NOMO-1 treated with DMSO at 0.1 percent for 48 hours (cell line): Measurements from ENCODE around the gene CLDN19.
"Not testable (repeated sequence)": the region's sequence is repeated elsewhere in the genome, so short reads cannot be mapped to it uniquely, and the experiment has no call there.

Experiments
- DNase-seq: peaks from one replicate; lab custom pipeline; 2025; ENCODE audit not compliant: unreplicated experiment; lab: John Stamatoyannopoulos, UW

The CLDN19 gene

GRCh38 chr1:42713293-42713692, 26.7 kb downstream of the CLDN19 start:
- no peak for DNase-seq

DNA sequence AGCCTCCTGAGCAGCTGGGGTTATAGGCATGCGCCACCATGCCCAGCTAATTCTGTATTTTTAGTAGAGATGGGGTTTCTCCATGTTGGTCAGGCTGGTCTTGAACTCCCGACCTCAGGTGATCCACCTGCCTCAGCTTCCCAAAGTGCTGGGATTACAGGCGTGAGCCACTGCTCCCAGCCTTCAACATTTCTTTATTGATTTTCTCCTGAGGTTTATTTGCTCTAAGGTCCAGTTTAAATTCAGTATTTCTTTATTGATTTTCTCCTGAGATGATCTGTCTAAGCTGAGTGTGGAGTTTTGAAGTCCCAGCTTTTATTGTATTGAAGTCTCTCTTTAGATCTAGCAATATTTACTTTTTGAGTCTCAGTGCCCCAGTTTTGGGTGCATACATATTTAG, 27.2 kb downstream of the CLDN19 start:
- not testable (repeated sequence) for DNase-seq

DNA sequence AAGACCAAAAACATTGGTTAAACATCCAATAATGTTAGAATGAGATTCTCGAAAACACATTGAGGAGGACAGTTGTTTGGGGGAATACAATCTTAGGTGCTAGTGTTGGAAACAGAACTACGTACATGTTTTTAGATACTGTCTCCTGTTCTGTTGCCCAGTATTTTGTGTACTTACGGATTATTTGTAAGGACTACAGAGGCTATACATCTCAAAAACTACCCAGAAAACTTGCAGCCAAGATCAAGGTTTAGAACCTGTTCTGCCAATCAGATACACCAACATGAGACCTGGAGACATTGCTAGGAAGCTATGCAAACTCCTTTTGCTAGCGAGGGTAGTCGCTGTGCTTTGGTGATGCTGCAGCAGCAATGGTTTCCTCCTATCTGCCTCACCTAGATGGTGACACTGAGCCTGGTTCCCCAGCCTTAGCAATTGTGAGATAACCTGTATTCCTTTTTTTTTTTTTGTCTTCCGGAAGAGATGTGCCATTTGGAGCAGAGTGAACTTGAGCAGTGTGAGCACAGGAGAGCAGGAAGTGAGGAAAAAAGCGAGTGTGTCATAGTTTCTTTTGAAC, 36.1 kb downstream of the CLDN19 start:
- DNase-seq = no peak

- no peak for DNase-seq
Observed at GRCh38 chr1:42700006-42700405, 40.0 kb downstream of the CLDN19 start.

DNA sequence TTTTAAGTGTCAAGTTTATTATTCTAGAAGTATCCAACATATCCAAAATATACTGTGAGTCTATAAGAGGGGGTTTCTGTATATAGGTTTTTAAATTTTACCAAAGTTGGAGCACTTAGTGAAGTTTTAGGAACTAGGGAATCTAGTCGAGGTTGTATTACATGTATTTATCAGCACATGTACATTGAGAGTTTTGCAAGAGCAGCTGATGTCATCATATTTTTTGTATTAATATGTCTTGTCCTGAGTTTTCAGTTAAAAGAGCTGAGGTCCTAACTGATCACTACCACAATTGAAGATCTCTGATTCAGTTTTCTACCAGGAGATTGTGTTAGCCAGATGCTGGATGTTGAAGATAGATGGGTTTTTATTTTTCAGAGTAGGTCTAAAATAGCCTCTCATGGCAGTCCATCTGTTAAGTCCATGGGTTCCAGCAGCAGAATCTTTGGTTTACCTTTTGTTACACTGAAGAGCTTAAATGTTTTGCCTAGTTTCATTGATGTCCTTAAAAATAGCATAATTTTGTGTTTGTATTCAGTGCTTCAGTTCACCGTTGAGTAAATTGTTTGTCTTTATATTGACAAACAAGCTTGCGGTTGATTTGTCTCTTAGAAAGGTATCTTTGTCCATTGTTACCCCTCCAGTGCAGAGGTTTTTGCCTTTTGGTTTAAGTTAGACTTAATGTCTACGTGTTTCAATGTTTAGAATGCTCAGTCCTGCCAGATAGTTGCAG, 41.8 kb downstream of the CLDN19 start:
- no peak for DNase-seq

DNA sequence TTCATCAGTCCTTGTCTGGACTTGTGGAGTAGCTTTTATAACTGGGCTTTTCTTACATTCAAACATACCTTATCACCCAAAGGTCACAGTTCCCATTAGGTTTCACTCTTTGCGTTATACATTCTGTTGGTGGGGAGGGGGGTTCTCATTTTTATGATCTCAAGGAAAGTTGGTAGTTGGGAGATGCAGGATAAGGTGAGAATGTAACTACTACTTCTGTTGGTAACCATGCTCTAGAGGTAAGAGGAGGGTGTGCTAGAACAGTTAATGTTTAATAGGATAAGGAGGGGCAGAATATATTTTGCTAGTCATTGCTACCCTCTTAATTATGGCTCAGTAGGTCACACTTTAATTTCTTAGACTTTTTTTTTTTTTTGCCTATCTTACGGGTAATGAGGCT, 47.1 kb downstream of the CLDN19 start:
- no peak for DNase-seq

GRCh38 chr1:42692461-42692860, 47.6 kb downstream of the CLDN19 start:
- DNase-seq = no peak

DNA sequence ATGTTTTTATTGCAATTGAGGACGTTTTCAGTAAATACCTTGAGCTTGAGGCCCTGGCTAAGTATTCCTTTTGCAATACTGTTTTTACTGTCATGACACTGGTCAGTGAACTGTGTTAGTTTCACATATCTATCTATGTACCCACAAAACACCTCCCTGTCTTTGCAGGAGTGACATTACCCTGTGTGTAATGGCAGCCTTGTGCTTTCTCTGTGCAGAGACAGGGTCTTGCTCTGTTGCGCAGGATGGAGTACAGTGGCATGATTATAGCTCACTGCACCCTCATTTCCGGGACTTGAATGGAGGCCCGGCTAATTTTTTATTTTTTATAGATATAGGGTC, 48.9 kb downstream of the CLDN19 start:
- no peak for DNase-seq

- DNase-seq = no peak
Observed at GRCh38 chr1:42690477-42691156, 49.4 kb downstream of the CLDN19 start.

- DNase-seq = no peak
Observed at GRCh38 chr1:42689912-42690311, 50.1 kb downstream of the CLDN19 start.

GRCh38 chr1:42686418-42686817, 53.6 kb downstream of the CLDN19 start:
- no peak for DNase-seq

GRCh38 chr1:42684139-42684538, 55.9 kb downstream of the CLDN19 start:
- no peak for DNase-seq
